ENCODE data around the gene IGSF3.

DNA sequence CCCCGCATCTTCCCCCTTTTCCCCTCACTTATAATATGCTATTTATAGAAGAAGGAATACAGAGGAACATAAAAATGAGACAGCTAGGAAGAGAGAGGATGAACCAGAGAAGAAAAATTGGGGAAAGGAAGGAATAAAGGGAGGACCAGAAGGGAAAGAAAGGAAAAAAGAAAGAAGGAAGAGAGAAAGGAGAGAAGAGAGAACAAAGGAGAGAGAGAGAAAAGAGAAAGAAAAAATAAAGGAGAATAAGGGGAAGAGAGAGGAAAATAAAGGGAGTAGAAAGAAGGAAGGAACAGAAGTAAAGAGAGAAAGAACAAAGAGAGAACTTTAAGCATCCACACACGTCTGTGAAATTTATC, 11.2 kb upstream of the IGSF3 start:
- no peak for TF ChIP-seq POLR2A (IDR thresholded peaks at IDR 0.05)
- TF ChIP-seq, protein P1, sequence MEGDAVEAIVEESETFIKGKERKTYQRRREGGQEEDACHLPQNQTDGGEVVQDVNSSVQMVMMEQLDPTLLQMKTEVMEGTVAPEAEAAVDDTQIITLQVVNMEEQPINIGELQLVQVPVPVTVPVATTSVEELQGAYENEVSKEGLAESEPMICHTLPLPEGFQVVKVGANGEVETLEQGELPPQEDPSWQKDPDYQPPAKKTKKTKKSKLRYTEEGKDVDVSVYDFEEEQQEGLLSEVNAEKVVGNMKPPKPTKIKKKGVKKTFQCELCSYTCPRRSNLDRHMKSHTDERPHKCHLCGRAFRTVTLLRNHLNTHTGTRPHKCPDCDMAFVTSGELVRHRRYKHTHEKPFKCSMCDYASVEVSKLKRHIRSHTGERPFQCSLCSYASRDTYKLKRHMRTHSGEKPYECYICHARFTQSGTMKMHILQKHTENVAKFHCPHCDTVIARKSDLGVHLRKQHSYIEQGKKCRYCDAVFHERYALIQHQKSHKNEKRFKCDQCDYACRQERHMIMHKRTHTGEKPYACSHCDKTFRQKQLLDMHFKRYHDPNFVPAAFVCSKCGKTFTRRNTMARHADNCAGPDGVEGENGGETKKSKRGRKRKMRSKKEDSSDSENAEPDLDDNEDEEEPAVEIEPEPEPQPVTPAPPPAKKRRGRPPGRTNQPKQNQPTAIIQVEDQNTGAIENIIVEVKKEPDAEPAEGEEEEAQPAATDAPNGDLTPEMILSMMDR (IDR thresholded peaks at IDR 0.05): no peak

All from sigmoid colon (tissue), 3 donors.